Inflammatory macrophage treated with lipopolysaccharide for 1 hour (primary cell): Measurements from ENCODE around the gene TTC12.
A peak's percentile ranks its signal among the peaks of the same experiment; 100 is the strongest.

Experiments
- DNase-seq, 2 donors: peaks; one replicate each; pipeline ENCODE4 v3.0.0-alpha.2; 2020 to 2022

The TTC12 gene

DNA sequence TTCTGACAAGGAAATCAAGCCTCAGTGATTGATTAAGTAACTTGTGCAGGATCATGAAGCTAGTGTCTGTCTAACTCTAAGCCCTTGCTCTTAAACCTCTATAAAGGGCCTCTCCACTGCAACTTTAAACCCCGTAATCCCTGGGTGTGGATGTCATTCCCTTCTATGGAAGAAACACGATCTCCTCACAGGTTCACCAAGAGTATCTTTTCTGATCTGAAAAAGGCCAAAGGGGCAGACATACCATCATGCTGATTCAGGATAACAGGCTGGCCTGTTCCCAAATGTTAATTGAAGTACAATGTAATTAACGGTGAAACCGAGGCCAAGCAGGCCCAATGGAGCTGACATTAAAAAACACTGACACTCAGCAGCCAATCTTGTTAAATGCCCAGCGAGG, 17.1 kb downstream of the TTC12 start:
- no peak for DNase-seq

DNA sequence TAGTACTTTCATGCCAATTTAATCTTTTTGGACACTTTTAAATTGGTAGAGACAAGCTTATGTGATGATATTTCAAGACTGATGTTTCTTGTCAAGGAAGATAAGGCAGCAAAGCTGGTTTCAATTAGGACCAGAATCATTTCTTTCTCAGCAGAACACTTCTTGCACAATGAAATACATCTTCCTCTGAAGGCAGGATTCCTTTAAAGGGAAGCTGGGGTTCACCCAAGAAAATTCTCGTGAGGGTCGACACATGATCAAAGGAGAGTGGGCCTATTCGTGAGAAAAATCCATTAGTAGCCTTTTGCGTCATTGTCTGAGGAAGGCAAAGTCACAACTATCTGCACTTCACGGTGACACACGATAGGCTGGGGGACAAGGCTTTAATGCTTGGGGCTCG, 17.6 kb downstream of the TTC12 start:
- DNase-seq: no peak

DNA sequence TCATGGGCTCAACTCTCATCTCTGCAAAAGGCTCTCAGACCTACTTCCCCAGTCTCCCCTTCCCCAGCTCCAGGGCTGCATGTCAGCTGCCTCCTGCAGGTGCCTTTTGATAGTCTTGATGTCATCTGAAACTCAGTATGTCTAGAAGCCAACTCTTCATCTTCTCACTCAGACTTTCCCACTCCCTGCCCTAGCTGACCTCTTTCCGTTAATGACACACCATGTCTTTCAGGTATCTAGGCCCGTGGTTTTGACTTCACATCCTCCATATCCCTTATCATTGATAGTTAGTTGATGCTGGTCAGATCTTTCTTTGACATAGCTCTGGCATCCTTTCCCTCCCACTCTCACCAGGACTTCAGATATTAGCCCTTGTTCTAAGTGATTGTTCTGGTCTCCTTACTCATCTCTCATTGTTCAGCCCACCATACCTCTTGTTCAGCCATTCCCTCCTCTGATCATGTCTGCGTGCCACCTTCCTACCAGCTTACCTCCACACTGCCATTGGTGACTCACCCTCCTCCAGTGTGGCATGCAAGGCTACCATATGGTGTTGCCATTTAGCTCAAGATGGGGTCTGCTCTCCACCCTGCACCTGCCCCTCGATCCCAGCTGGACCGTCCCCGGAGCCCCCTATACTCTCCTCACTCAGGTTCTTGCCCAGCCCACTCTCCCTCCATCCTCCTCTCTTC, 18.4 kb downstream of the TTC12 start:
- no peak for DNase-seq

DNA sequence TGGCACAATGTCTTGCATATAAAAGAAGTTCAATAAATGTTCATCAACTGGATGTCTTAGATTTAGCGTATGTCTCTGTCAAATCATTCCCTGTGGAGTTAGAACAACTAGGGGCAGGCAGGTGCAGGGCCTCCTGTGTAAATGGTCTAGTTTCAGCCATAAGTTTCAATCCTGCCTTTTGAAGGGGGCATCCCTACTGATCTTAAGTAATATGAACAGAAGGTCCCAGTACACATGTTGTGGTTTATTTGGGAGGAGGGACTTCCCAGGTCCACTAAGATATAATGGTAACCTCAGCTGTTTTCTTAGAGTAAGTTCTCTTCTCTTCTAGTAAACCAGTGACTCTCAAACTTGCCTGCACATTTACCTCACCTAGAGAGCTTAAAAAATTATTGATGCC, 19.8 kb downstream of the TTC12 start:
- no peak for DNase-seq

DNA sequence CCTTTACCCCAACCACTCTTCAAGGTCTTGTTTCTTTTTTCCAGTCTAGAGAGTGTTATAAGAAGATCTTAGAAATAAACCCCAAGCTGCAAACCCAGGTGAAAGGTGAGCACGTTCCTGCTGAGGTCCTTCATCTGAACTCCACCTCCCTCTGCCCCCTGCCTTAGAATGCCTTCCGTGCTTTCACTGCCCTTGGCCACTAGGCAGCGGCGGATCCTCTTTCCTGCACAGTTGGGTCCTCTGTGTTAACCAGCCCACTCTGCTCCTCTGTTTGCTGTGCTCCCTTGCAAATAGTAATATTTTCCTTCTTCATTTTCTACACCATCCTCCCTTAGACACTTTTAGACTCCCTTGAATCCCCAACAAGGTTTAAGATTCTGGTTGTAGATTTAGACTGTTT, 24.3 kb downstream of the TTC12 start:
- DNase-seq: no peak

DNA sequence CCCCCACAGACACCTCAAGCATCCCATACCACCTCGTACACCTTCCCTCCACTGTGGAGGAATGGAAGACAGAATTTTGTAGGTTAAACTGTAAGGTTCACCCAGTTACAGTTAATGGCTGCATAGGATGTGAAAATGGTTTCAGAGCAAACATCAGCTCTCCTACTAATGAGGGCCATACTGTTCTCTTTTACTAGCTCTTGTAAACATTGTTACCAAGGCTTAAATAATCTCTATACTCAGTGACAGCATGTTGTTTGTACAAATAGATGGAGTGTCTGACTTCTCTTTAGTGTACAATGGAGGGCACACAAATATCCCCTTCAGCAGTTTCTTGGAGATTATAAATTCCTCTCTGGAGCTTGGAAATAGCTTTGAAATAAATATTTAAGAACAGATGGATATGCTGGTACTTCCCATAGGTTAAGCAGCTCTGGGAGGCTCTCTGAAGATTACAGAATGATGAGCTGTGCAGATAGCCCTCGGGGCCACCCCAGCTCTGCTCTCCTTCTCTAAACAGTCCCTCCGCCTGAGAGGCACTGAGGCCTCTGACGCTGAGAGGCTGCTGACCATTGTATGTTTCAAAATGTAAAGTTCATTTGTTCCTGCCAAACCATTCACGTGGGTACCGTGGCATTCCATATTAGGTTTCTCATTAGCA, 25.7 kb downstream of the TTC12 start:
- DNase-seq: no peak

DNA sequence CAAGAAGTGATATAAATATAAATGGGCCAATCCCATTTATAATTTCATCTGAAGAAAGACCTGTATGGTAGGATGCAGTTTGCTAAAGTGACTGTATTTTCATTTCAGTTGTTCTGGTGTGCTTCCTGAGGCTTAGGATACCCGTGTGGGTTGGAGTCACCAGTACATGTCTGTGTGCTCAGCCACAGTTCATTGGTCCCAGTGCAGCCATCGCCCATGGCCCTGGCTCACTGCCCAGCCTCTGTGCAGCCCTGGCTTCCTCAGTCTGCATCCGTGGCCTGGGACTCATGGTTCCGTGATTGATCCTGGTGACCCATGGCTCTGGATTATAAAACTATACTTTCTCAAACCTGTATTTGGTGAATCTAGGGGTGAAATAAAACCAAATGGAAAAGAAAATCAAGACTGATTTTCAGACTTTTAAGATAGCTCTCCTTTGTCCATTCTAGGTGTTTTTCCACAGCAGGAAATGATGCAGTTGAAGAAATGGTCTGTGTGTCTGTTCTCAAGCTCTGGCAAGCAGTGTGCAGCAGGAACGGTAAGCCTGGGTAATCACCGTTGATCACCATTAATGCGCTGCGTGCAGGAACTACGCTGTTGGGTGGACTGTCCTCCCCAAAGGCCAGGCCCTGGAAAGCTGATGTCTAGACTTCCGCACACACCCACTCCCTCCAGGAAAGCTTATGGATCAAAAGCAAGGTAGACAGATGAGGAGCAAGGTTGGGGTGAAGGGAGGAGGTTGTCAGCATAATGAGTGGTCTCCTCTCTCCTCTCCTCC, 27.2 kb downstream of the TTC12 start:
- DNase-seq: no peak

DNA sequence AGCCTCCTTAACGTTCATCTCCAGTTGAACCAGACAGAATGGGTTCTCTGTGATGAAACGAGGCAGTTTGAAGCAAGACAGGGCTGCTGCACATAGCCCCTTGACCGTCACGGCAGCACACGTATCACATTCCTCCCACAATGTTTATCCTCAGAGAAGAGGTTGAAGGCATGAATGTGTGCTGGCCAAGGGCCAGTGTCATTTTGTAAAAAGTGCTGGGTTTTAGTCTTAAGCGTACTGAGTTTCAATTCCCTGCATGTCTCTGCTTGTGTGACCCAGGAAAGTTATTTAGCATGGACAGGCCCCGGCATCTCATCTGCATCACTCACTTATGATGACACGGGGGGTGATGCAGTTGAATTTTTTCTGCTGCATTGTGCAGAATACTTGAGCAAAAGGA, 31.6 kb downstream of the TTC12 start:
- no peak for DNase-seq

DNA sequence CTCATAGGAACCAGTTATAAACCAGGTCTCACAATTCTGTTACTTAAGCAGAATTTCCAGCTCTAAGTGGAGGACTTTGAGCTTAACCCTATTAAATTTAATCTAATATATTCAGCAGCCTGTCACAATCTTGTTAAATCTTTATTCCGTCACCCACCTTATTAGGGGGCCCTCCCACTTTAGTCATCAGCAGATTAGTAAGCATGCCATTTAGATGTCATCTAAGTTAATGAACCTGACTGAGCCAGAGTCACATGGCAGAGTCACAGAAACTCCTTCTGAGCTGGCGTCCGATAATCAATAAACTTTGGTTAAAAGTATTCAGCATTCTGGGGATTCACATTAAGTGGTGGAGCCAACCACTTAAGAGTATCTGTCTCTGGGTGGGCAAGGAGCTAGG, 35.1 kb downstream of the TTC12 start:
- DNase-seq: no peak

DNA sequence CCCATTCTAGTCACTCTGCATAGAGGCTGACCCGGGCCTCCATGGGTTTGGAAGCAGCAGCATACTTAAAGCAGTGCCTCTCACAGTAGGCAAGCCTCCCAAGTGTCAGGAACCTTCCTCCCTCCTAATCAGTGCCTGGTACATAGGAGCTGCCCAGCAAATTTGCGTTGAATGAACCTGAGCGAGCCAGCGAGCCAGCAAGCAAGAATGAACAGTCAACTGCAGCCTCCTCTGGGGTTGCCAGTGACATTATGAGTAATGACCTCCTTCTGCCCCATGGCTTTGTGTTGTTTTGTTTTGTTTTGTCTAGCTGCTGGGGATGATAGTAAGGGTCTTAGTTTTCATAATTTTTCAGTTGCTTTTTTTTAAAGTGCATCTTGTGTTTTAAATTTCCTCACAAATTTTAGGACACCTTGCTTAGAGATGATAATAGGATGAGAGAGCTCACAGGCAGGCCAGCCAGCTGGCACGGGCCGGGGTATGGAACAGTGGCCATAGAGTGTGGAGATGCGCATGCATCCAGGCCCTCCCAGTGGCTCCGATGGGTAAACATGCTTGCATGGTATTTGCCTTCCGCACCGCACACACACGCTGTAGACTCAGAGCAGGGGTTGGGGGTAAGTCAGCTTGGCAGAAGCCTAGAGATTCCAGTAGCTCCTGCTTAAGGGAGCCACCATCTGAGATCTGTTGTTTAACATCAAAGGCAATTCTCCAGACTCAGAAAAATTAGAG, 36.1 kb downstream of the TTC12 start:
- no peak for DNase-seq

DNA sequence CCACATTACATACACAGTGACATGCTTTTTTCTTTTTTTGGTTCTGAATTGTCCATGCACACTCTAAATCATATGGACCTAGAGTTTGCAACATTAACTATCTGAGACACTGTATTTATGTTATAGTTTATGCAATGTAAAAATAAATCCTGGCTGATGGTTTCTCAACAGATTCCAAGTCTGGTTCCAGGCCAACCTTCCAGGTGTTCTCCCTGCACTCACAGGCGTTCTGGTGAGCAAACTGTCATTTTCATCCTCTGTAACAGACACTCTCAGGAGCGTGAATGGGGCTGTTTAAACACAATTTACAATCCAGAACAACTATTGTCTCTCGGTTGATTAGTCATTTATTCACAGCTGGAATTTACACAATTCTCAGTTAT, 36.7 kb downstream of the TTC12 start:
- DNase-seq: no peak

DNA sequence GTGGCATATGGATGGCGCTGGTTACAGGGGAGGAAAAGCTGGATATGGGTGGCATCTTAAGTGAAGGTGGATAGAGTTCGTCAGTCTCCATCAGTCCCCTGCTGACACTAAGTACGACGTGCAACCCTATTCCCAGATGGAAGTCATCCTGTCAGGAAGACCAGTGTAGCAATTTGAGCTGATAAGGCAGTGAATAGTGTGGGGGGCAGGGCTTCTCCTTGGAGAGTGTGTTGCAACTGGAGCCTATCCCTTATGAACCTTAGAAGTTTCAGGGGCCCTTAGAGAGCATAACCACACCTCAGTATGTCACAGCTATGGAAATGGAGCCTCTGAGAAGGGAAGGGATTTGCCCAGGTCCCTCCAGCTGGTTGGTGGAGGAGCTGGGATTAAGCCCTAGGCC, 37.1 kb downstream of the TTC12 start:
- no peak for DNase-seq

DNA sequence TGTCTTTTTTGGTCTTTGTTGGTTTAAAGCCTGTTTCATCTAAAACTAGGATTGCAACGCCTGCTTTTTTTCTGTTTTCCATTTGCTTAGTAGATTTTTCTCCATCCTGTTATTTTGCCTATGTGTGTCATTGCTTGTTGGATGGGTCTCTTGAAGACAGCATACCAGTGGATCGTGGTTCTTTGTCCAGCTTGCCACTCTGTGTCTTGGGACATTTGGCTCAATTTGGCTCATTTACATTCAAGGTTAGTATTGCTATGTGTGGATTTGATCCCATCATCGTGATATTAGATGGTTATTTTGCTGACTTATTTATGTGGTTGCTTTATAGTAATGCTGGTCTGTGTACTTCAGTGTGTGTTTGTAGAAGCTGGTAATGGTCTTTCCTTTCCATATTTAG, 41.8 kb downstream of the TTC12 start:
- no peak for DNase-seq

DNA sequence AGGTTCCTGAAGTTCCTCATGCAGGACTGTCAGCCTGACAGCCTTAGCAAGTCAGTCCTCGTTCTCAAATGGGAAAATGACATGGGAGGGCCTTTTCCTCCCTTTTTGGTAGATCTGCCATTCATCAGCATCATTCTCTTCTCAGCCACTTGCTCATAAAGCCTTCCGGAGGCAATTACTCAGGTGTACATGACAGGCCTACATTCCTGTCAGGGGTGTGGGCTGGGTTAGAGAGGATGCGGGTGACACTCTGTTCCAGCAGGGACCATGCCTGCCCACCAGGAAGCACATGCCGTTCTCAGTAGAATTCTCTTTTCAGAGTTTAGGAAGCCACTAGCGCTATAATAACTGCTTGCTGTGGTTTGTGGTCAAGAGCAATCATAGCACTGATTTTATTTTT, 49.0 kb downstream of the TTC12 start:
- DNase-seq: no peak

DNA sequence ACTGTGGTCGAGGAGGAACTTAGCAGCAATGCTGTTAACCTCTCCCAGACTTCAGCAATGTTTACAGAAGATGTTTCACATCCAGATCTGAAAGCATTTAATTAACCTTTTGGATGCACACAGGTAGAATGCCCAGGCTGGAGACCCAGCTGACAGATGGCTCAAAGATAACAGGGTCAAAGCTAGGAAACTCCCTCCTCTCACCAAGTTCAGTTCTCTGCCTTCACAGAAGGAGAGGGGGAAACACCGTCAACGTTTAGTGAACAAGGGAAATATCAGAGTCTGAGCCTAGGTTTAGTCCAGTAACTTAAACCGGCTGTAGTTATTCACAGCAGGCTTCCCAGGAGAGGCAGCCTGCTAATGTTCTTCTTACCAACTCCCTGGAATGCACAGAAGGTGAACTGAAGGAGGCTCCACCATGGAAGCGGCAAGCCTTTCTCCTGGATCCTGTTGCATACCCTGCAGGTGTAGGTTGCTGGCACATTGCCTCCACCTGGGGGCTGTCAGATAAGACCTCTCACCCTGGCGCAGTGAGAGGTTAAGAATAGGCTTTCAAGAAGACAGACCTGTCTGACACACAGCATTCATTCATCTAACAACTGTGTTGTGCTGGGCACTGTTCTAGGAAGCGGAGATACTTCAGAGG, 49.7 kb downstream of the TTC12 start:
- DNase-seq: no peak

DNA sequence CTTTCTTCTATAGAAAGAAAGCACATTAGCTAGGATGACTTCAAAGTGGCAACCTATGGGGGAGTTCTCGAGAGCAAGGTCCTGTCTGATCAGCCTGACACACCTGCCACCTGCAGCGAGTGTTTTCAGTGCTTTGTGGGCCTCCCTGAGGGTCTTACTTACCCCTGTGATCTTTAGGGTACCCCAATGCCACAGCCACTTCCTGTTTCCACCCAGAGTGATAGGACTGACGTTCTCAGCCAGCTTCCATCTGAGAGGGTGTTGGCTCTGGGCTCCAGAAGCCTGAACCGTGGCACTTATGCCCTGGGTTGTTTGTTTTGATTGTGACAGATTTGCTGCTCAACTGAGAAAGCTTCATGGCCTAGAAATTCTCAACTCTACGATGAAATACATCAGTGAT, 51.5 kb downstream of the TTC12 start:
- no peak for DNase-seq

DNA sequence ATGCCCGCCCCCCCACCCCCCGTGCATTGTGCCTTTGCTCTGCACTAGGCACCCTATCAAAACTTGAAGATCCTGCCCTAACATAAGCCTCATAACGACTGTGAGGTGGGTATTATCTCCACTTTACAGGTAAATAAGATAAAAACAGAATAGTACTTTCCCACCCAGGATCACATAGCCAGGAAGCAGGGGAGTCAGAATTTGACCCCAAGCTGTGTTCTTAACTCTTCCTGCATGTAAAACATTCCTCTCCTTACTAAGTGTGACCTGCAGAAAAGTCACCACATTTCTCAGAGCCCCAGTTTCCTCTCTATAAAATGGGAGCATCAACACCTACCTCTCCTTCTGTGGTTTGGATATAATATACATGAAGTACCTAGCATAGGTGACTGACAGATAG, 55.0 kb downstream of the TTC12 start:
- no peak for DNase-seq

DNA sequence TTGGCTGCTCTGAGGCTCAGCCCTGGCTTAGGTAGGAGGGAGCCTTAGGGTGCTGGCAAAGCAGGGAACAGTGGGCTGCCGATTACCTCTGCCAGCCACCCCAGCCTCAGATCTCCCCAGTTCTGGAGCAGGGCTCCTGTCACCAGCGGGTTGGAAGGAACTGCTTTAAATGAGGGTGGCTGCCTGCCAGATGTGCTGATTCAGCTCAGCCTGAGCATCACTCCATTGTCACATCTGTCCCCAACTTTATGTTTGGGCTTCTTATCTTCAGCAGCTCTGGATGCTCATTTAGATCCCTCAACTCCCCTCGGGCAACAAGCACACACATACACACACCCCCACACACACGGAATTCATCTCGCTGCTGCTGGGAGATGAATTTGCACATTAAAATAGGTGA, 56.3 kb downstream of the TTC12 start:
- no peak for DNase-seq

DNA sequence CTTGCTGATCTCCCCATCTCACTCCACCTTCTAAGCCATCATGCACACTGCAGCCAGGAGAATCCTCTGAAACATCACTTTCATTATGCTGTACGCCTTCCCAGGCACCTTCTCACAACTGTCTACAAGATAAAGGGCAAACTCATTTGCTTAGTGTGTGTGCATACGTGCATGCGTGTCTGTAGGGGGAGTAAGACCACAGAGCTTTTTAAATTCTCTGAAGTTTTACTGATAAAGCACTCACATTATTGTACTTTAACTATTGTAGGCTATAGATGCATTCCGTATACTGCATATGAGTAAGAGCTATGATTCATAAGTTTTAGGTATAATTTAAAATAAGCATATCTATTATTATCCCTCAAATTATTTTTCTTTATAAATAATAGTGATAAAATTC, 57.9 kb downstream of the TTC12 start:
- no peak for DNase-seq

DNA sequence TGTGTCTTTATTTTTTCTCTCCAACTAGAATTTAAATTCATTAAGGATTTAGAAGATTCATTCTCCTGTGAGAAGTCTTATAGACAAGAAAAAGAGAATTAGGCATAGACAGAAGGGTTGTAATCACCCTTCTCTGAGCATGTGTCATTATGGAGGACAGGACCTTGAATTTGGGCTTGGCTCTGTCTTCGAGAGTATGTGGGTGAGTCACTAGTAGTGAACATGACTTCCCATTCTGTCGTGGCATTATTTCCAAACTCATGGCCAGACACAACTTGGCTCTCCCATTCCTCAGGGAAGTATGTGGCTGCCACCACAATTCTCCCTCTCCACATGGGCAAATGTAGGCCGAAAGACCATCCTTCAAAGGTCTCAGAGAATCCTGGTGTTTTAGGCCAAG, 58.9 kb downstream of the TTC12 start:
- DNase-seq: peak; percentile 20 to 59

DNA sequence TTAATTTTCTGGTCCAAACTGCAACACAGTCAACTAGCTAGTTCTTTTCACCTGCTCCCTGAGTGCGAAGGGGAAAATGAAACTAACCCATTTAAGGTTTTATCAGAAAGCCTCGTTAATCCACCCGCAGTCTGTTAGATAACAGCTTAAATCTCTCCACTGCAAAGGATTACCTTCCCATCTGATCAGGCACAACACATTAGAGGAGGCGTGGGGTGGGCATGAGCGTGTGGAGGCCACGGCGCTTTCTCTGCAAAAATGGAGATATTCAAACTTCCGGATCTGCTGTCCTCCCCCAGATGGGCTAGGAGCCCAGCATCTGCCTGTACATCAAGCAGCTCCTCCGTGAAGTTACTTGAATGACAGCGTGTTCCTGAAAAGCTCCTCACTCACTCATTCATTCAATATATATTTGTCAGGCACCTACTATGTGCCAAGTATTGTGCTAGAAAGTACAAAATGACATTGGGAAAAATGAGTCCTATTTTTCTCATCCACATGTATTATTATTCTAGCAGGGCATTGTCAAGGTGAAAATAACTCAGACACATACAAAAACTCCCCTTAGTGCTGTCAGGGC, 59.7 kb downstream of the TTC12 start:
- DNase-seq: no peak

DNA sequence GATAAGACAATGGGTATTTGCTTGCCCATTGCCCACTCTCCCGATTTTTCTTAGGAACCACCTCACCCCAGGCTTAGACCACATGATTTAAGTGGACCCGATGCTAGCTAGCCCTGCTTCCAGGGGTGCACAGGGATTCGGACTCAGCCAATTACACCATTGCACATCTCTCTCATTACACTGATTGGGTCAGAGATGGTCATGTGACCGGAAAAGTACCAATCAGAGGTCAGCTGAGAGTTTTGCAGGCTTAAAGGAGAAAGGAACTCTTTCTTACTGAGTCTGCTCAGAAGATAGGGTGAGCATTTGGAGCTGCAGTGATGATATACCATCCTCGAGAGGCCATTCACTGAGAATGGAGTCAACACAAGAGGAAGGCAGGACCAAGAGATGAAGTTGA, 61.0 kb downstream of the TTC12 start:
- DNase-seq: no peak

DNA sequence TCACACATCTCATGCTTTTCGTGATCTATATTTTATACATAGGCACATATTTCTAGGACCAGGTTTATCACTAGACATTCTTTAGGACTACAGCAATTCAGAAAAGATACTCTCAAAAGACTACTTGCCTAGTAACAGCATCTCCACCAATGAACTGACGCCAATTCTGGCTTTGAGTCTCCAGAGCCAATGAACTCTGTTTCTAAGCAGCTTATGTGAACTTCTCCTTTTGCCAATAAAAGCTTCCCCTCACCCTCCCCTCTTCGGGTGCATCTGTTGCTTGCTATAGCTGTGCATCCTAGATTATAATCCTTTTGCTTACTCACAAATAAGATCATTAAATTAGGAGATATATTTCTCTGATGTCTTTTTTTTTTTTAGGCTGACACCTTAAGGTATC, 61.8 kb downstream of the TTC12 start:
- peak; percentile 25 to 30 for DNase-seq
